Natural killer cell (primary cell): ENCODE results near the gene HELZ. TPM values are rescaled to one million over a fixed set of nuclear protein-coding genes. Genes with fewer than 3 reads are reported as not detected.

Experiments used
- ATAC-seq, 3 donors: fragments of 150-1000 bp in 2 of 3; fragments of 200-7000 bp in 1 of 3; cut with Tn5 transposase; 1 replicate in 1 of 3; 2 replicates in 2 of 3; pipeline ENCODE4 v1.10.0; 2021; ENCODE audit warnings: mild to moderate bottlenecking in 2 of 3, moderate library complexity in 2 of 3
- DNase-seq, 2 donors: peaks; one replicate each; pipeline versions ENCODE4 v3.0.0 to v3.0.0-alpha.2; 2013 to 2021; ENCODE audit warnings: mixed read lengths in 1 of 2
- H3K27ac ChIP-seq: one replicate; pipeline ENCODE4 v1.5.1; 2013; ENCODE audit warnings: mild to moderate bottlenecking, low read length
- H3K27me3 ChIP-seq: one replicate; pipeline ENCODE4 v1.6.1; 2013; ENCODE audit warnings: low read length; ENCODE audit not compliant: control insufficient read depth, insufficient read depth
- H3K36me3 ChIP-seq: one replicate; pipeline ENCODE4 v1.6.1; 2013; ENCODE audit warnings: low read length; ENCODE audit not compliant: control insufficient read depth, insufficient read depth
- H3K4me1 ChIP-seq: one replicate; pipeline ENCODE4 v1.6.1; 2013; ENCODE audit warnings: low read length; ENCODE audit not compliant: control insufficient read depth, insufficient read depth
- H3K4me3 ChIP-seq: one replicate; pipeline ENCODE4 v1.5.1; 2013; ENCODE audit warnings: low read length
- H3K9me3 ChIP-seq: one replicate; pipeline ENCODE4 v1.6.1; 2013; ENCODE audit warnings: low read length; ENCODE audit not compliant: control insufficient read depth, insufficient read depth
- H3K27ac Mint-ChIP-seq, 2 donors: one replicate each; pipeline ENCODE4 v1.8.0; 2022; ENCODE audit warnings: mild to moderate bottlenecking in 2 of 2, mixed read lengths in 2 of 2, moderate library complexity in 1 of 2
- H3K27me3 Mint-ChIP-seq, 2 donors: one replicate each; pipeline ENCODE4 v1.8.0; 2022; ENCODE audit warnings: low read depth in 2 of 2, mixed read lengths in 2 of 2
- H3K36me3 Mint-ChIP-seq: one replicate; pipeline ENCODE4 v1.8.0; 2022; ENCODE audit warnings: mixed read lengths
- H3K4me1 Mint-ChIP-seq, 2 donors: one replicate each; pipeline ENCODE4 v1.8.0; 2022; ENCODE audit warnings: mixed read lengths in 2 of 2
- H3K4me3 Mint-ChIP-seq: one replicate; pipeline ENCODE4 v1.8.0; 2022; ENCODE audit warnings: mild to moderate bottlenecking, moderate library complexity, mixed read lengths
- H3K9me3 Mint-ChIP-seq, 2 donors: one replicate each; pipeline ENCODE4 v1.8.0; 2022; ENCODE audit warnings: mixed read lengths in 2 of 2
- WGBS: methylation state at CpG from one replicate; pipeline ENCODE4 v1.1.7; 2013; ENCODE audit warnings: missing lambda C conversion rate; ENCODE audit not compliant: insufficient coverage; 5-methylcytosine and 5-hydroxymethylcytosine counted together
- intact Hi-C: fragments of 100-400 bp; cut with micrococcal nuclease; formaldehyde crosslinking; loops from one replicate; pipeline ENCODE4 v1.14.2; 2022
- total RNA-seq, 4 donors: library from RNA; stranded (reverse); fragments of 120-200 nt in 1 of 4; gene quantifications; one replicate each; pipeline versions ENCODE4 v1.2.3 to v1.2.4, GENCODE V29; 2013 to 2022
- TF ChIP-seq, protein P1 (sequence below): fragments of 200-600 bp; IDR thresholded peaks from one replicate; pipeline ENCODE4 v1.8.0; 2022; ENCODE audit warnings: antibody characterized with exemption

HELZ gene
- total RNA-seq, 3 donors from 2014 or later (not counting 1 experiment from before 2014, with no cell fraction given) = 274 to 355 (median 292) TPM

DNA sequence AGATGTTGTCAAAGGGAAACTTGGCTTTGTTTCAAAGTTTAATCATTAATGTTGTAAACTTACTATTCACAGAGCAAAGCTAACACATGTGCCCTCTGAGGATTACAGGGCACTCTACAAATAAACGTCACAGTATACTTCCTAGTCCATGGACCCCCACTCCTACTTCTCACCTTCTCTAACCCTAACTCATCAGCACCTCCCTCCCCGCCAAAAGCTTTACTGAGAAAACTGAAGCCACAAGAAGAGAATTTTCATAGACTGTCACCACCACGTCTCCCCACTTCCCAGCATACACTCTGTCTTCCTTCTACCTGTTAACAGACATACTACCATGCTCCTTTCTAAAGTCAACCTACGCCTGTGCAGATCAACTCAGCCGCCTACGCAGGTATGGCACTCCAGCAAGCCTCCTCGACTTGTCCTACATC, 29.0 kb downstream of the HELZ start:
- DNase-seq (no peak), ATAC-seq (peak; percentile 43 to 60 (median 44))
- peaks cover 38% of the 10 kb centered on the region for H3K36me3 ChIP-seq
- no peak overlapping the region for H3K4me3 Mint-ChIP-seq
- TF ChIP-seq, protein P1, sequence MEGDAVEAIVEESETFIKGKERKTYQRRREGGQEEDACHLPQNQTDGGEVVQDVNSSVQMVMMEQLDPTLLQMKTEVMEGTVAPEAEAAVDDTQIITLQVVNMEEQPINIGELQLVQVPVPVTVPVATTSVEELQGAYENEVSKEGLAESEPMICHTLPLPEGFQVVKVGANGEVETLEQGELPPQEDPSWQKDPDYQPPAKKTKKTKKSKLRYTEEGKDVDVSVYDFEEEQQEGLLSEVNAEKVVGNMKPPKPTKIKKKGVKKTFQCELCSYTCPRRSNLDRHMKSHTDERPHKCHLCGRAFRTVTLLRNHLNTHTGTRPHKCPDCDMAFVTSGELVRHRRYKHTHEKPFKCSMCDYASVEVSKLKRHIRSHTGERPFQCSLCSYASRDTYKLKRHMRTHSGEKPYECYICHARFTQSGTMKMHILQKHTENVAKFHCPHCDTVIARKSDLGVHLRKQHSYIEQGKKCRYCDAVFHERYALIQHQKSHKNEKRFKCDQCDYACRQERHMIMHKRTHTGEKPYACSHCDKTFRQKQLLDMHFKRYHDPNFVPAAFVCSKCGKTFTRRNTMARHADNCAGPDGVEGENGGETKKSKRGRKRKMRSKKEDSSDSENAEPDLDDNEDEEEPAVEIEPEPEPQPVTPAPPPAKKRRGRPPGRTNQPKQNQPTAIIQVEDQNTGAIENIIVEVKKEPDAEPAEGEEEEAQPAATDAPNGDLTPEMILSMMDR = no peak
- no peak overlapping the region for H3K27ac ChIP-seq
- H3K9me3 Mint-ChIP-seq = no peaks in the 10 kb centered on the region
- no peak overlapping the region for H3K27ac Mint-ChIP-seq
- WGBS = 65% methylated on average over 7 of the region's 7 CpGs
- peaks cover 33 to 39% of the 10 kb centered on the region in 2 donors for H3K4me1 Mint-ChIP-seq
- no peaks in the 10 kb centered on the region for H3K27me3 Mint-ChIP-seq
- no peaks in the 10 kb centered on the region for H3K9me3 ChIP-seq
- H3K27me3 ChIP-seq = no peaks in the 10 kb centered on the region
- peaks cover 13% of the 10 kb centered on the region for H3K4me1 ChIP-seq
- H3K4me3 ChIP-seq = no peak overlapping the region
- intact Hi-C loops = loop anchor here (5.0 kb wide), 1 partner anchor 76 kb away; no protein-coding TSS in a partner anchor
- H3K36me3 Mint-ChIP-seq = no peaks in the 10 kb centered on the region

DNA sequence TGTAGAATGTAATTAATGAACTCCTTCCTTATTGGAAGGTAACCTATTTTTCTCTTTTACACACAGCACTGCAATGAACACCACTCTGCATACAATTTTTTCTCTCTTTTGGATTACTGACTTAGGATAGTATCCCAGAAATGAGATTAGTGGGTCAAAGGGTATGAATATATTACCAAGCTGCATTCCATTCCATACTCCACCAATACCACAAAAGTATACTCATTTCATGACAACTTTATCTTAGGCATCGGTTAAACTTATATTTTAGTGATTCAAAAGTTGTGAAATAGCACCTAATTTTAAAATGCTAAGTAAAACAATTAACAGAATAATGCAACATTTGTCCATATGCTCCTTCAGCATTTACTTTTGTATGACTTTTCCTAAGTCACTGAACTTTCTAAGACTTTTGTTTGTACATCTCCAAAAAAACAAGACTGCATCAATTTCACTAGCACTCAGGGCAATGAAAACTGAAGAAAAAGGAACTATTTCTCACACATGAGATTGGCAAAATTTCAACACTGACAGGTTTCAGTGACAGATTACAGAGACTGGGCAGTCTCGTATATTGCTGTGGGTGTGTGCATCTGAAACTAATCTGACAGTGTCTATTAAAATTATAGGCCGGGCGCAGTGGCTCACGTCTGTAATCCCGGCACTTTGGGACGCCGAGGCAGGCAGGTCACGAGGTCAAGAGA, 32.1 kb downstream of the HELZ start:
- no peak overlapping the region for H3K4me3 Mint-ChIP-seq
- no peaks in the 10 kb centered on the region for H3K36me3 Mint-ChIP-seq
- ATAC-seq (no peak), DNase-seq (no peak)
- H3K4me1 ChIP-seq = peaks cover 15% of the 10 kb centered on the region
- TF ChIP-seq, protein P1 = no peak
- H3K27me3 ChIP-seq = no peaks in the 10 kb centered on the region
- no peaks in the 10 kb centered on the region for H3K27me3 Mint-ChIP-seq
- H3K4me3 ChIP-seq = no peak overlapping the region
- H3K27ac Mint-ChIP-seq = peak overlapping the region; percentile 9 to 66
- peaks cover 26 to 33% of the 10 kb centered on the region in 2 donors for H3K4me1 Mint-ChIP-seq
- H3K27ac ChIP-seq = no peak overlapping the region
- H3K9me3 ChIP-seq = no peaks in the 10 kb centered on the region
- H3K9me3 Mint-ChIP-seq = no peaks in the 10 kb centered on the region
- 74% methylated on average over 8 of the region's 9 CpGs for WGBS
- intact Hi-C loops = no loop called here
- H3K36me3 ChIP-seq = peaks cover 28% of the 10 kb centered on the region

DNA sequence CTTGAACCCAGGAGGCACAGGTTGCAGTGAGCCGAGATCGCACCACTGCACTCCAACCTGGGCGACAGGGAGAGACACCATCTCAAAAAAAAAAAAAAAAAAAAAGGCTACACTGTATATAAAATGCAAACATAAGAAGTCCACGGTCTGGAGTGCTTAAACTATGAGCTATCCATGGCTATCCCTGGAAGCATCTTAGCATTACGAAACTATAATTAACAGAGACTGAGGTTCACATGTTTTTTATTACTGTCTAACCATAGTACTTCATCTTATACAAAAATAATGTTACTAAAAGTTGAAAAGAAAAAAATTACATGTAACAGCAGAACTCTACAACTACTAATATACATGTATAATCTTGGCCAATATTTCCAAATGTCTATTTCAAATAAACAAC, 32.8 kb downstream of the HELZ start:
- TF ChIP-seq, protein P1 = no peak
- WGBS = 88% methylated on average over 2 of the region's 5 CpGs
- DNase-seq = no peak
- Histone ChIP-seq H3K9me3 (no peaks in the 10 kb centered on the region), H3K36me3 (peaks cover 23% of the 10 kb centered on the region), H3K4me1 (peaks cover 16% of the 10 kb centered on the region), H3K27ac (no peak overlapping the region), H3K27me3 (no peaks in the 10 kb centered on the region), H3K4me3 (no peak overlapping the region)
- H3K27ac Mint-ChIP-seq = peak overlapping the region; percentile 9 to 66
- intact Hi-C loops = no loop called here
- no peak for ATAC-seq
- peaks cover 29 to 35% of the 10 kb centered on the region in 2 donors for H3K4me1 Mint-ChIP-seq
- no peaks in the 10 kb centered on the region for H3K9me3 Mint-ChIP-seq
- no peak overlapping the region for H3K4me3 Mint-ChIP-seq
- no peaks in the 10 kb centered on the region for H3K27me3 Mint-ChIP-seq
- H3K36me3 Mint-ChIP-seq = no peaks in the 10 kb centered on the region
